Spinal cord (tissue), 10 donors: Measurements from ENCODE around the gene TLX3. TPM values are rescaled to one million over a fixed set of nuclear protein-coding genes. Genes with fewer than 3 reads are reported as not detected.

Source experiments
- DNase-seq, 6 donors: peaks; one replicate each; pipeline versions ENCODE4 v3.0.0 to v3.0.0-alpha.2; 2013 to 2015; ENCODE audit warnings: low spot score in 6 of 6, low read depth in 4 of 6
- H3K27ac ChIP-seq: one replicate; pipeline ENCODE4 v1.5.1; 2013; ENCODE audit warnings: low read depth, low read length, control low read depth
- H3K27me3 ChIP-seq: one replicate; pipeline ENCODE4 v1.6.1; 2013; ENCODE audit warnings: low read length; ENCODE audit not compliant: control insufficient read depth, insufficient read depth
- H3K36me3 ChIP-seq: one replicate; pipeline ENCODE4 v1.6.1; 2013; ENCODE audit warnings: low read length; ENCODE audit not compliant: control insufficient read depth, insufficient read depth
- H3K4me1 ChIP-seq: one replicate; pipeline ENCODE4 v1.6.1; 2013; ENCODE audit warnings: low read length; ENCODE audit not compliant: control insufficient read depth, insufficient read depth
- H3K4me3 ChIP-seq: one replicate; pipeline ENCODE4 v1.5.1; 2013; ENCODE audit warnings: low read depth, low read length, control low read depth
- H3K9me3 ChIP-seq: one replicate; pipeline ENCODE4 v1.6.1; 2013; ENCODE audit warnings: low read length; ENCODE audit not compliant: control insufficient read depth, insufficient read depth
- WGBS: methylation state at CpG from one replicate; pipeline ENCODE4 v1.1.5; 2013; ENCODE audit warnings: missing lambda C conversion rate; ENCODE audit not compliant: insufficient coverage; 5-methylcytosine and 5-hydroxymethylcytosine counted together
- long read RNA-seq, 4 donors: transcript quantifications; one replicate each; lab custom pipeline, GENCODE V29; 2026
- polyA plus RNA-seq, 2 donors: library from polyadenylated mRNA; unstranded; fragments of 120-200 nt; gene quantifications; one replicate each; pipeline ENCODE4 v1.2.1, GENCODE V29; 2013; ENCODE audit not compliant: insufficient read length in 2 of 2
- total RNA-seq, 2 donors: library from RNA; depleted of rRNA in 1 of 2; stranded (reverse); fragments of 120-200 nt in 1 of 2; fragments of >200 nt in 1 of 2; gene quantifications; one replicate each; pipeline versions ENCODE4 v1.2.3 to v1.2.4, GENCODE V29; 2013 to 2014
- donor health status: healthy.

Gene TLX3
- total RNA-seq (1 to 10 TPM in 1 of 2 donors, under 1 TPM in 1; 0.50 to 2.0 TPM), polyA plus RNA-seq (10 to 100 TPM; 11.1 to 12.0 TPM)
- long read RNA-seq, donor 1, transcript TLX3-201 (3 exons, 1,493 nt): major isoform, 9 of 9 reads
- long read RNA-seq, donor 1, partial matches to known transcripts: 0 of 9 reads
- long read RNA-seq, donor 1, other reads (novel, unspliced or antisense): 0 of 9 reads
- long read RNA-seq, donor 2, partial matches to known transcripts: 0 of 1 reads
- long read RNA-seq, donor 2, other reads (novel, unspliced or antisense): 0 of 1 reads
- long read RNA-seq, donor 3, partial matches to known transcripts: 0 of 1 reads
- long read RNA-seq, donor 3, other reads (novel, unspliced or antisense): 0 of 1 reads
- long read RNA-seq, donor 4: 0 reads

DNA sequence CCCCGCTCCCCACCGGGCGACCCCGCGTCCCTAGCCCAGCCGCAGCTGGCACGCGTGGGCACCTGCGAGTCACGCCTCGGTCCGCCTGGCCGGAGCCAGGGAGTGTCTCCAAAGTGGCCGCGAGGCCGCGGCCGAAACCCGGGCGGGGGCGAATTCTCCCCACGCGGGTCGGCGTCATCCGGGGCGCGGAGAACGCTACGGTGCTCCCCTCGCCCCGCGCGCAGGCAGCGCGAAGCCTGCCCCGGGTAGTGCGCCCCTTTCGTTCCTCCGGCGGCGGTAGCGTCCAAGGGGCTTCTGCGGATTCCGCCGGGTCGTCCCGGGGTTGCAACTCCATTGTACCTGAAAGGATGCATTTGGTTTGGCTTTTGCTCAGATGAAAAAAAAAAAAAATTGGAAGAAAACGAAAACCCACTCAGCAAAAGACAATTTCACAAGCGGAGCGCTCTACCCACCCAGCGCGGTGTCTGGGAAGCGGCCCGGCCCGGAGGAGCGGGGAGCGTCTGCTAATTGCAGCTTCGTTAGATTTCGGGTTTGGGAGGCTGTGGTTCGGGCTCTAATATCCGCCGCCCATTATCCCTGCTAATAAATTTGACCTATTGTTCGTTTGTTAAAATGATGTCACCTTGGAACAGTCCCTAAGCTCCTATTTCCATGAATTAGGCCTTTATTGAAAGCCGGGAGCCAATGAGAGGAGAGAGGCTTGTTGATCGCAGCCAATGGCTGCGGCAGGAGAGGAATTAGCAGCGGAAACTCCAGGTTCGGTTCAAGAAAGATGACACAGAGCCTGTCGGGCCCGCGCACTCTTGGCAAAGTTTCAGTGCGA is at the start of gene TLX3:
Gene TLX3 (plus strand): TSS at position 796 of the 823 bp plus-strand sequence. CDS start 118 bp downstream, outside the sequence.
- H3K27ac ChIP-seq: no peak within 1 kb of the TSS
- peaks cover 95% of the 10 kb centered on the region for H3K27me3 ChIP-seq
- peaks cover 11% of the 10 kb centered on the region for H3K36me3 ChIP-seq
- WGBS: under 1% methylated on average over 67 of the region's 73 CpGs
- peak within 1 kb of the TSS; percentile 5 for H3K4me3 ChIP-seq
- DNase-seq: peak in 4 of 6 donors; percentile 54 to 97 (median 72)
- peaks cover 48% of the 10 kb centered on the region for H3K4me1 ChIP-seq
- H3K9me3 ChIP-seq: no peaks in the 10 kb centered on the region

DNA sequence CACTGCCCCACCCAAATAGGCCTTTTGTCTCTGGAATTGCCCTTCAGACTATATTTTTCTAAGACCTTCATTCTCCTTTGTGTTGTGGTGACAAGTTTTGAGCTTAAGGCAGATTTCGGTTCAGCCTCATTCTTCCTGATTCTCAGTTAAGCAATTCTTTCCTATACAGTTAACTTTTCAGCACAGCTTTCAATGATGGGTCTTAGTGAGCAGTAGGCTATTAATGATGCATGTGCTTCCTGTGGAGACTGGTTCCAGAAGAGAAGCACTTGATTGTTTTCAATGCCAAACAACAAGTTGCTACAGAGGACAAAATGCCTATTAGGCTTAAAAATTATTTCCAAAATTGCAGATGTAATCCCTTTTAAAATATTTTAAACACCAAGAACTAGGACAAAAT is 47.7 kb upstream of the TLX3 start:
- Histone ChIP-seq H3K27ac (no peak overlapping the region), H3K27me3 (no peaks in the 10 kb centered on the region), H3K4me3 (no peak overlapping the region), H3K4me1 (no peaks in the 10 kb centered on the region), H3K9me3 (no peaks in the 10 kb centered on the region), H3K36me3 (no peaks in the 10 kb centered on the region)
- no CpG with 5 or more reads among the region's 1 CpG for WGBS
- DNase-seq: peak in 2 of 6 donors; percentile 2 to 65

DNA sequence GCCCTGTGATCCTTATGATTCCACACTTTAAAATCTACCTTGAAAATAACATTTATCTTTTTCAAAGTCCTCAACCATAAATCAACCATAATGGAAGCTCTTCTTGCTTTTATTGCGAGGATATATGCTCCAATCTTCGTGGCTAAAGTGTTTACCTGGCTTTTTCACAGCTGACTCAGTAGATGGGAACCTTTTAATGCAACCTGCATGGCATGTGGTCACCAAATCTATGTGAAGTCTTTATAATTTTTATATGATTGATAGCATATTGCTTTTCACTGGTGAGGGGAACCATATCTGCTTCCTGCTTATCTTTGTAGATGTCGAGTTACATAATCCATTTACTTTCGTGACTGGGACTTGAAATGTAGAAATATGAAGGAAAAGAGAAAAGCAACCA is 47.1 kb upstream of the TLX3 start:
- WGBS: 94% methylated on average over 2 of the region's 4 CpGs
- no peaks in the 10 kb centered on the region for H3K4me1 ChIP-seq

DNA sequence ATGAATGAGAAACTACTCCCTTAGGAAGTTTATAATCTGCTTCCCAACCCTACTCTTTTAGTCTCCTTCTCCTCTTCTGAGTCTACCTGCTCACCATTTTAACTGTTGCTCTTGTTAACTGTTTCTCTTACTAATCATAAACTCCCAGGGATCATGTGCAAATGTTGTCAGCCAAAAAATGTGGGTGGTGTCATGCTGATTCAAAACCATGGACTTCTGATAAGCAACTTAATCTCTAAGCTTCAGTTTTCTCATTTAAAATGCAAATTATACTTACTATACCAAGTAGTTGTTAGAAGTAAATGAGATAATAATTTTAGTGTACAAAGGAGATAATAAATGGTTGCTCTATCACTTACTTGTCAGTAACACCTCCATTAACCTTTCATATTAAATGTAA is 45.9 kb upstream of the TLX3 start:
- Histone ChIP-seq H3K9me3 (no peaks in the 10 kb centered on the region), H3K4me1 (no peaks in the 10 kb centered on the region), H3K36me3 (no peaks in the 10 kb centered on the region), H3K4me3 (no peak overlapping the region), H3K27ac (no peak overlapping the region), H3K27me3 (no peaks in the 10 kb centered on the region)
- DNase-seq: no peak

More for the DNA sequence above, 47.1 kb upstream of the TLX3 start:
- Histone ChIP-seq H3K27ac (no peak overlapping the region), H3K4me3 (no peak overlapping the region), H3K27me3 (no peaks in the 10 kb centered on the region), H3K9me3 (no peaks in the 10 kb centered on the region), H3K36me3 (no peaks in the 10 kb centered on the region)
- no peak for DNase-seq

DNA sequence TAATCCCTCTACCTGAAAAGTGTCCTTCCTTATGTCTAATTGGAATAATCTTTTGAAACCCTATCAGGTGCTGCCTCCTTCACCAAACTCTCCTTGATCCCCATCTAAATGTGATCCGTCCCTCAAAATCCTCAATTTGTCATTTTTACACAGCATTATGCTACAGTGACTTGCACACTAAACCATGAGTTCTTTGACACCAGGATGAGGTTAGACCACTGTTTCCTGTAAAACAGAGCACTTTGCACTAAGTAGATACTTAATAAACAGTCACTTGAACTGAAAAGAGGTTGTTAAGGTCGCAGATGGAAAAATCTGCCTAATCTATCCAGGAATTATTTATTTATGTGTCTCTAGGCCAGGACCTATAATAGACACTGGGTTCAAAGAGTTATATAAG is 44.2 kb upstream of the TLX3 start:
- no peak for DNase-seq
- WGBS: 90% methylated on average over 2 of the region's 2 CpGs

DNA sequence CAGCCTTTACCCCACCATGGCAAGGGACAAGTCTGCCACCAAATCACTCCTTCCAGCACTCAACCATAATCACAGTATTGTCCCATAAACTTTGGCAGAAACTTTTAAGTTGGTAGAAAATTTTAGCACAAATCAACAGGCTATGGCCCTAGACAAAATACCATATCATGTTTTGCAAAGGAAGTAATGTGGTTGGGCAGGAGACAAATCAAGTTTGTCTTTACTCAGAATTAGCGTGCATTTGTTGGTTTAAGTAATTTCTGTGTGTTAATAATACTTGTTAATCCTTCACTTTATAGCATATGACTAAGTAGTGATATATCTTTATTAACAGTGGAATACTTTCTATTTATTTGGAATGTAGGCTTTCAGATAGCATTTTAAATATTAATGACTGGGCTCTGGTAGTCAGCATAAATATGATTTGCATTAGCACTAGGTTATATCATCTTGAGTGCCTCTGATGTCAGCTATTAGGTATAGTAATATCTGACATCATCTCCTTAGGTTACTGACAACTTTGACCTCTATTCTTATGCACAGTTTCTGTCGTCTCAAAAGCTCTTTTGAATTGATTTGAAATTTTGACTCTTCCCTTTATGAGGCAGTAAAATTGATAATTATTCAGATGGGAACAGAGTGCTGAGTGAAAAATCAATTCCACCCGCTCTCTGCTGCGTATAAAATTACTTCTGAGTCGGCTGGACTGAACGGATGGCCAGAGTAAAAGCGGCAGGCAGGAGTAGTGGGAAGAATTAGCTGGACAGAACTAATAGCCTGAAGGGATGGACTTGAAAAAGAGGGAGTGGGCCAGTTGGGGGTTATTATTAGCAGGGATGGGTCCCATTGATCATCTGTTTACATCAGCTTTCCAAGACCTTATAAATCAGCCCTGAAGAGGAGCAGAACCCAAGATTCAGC is 40.1 kb upstream of the TLX3 start:
- Histone ChIP-seq H3K4me3 (no peak overlapping the region), H3K36me3 (no peaks in the 10 kb centered on the region), H3K4me1 (no peaks in the 10 kb centered on the region), H3K27ac (no peak overlapping the region), H3K27me3 (no peaks in the 10 kb centered on the region), H3K9me3 (no peaks in the 10 kb centered on the region)
- peak in 1 of 6 donors; percentile 74 for DNase-seq
- WGBS: 58% methylated on average over 5 of the region's 7 CpGs

More for the DNA sequence above, 44.2 kb upstream of the TLX3 start:
- no peaks in the 10 kb centered on the region for H3K4me1 ChIP-seq
- no peaks in the 10 kb centered on the region for H3K9me3 ChIP-seq
- H3K27ac ChIP-seq: no peak overlapping the region
- H3K27me3 ChIP-seq: no peaks in the 10 kb centered on the region
- H3K4me3 ChIP-seq: no peak overlapping the region
- H3K36me3 ChIP-seq: no peaks in the 10 kb centered on the region

DNA sequence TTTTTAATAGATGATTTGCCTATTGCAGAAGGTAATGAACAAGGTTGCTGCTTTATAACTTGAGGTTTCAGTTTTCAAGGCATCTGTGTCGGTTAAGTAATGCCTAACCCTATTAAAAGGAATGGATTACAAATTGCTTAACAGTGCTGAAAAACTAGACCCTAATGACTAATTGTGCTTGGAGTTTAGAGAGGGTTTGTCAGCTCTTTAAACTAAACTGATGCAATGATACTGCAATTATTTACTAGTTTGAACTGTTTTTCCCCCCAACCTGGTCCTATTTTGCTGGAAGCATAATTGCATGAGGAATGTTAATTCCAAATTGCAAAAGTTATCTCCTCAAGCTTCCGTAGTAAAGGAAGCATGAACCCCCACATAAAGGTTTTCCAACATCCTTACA is 39.3 kb upstream of the TLX3 start:
- no CpG with 5 or more reads among the region's 2 CpGs for WGBS
- DNase-seq: peak in 1 of 6 donors; percentile 72
- no peaks in the 10 kb centered on the region for H3K4me1 ChIP-seq
- H3K9me3 ChIP-seq: no peaks in the 10 kb centered on the region
- no peaks in the 10 kb centered on the region for H3K36me3 ChIP-seq
- no peak overlapping the region for H3K27ac ChIP-seq
- H3K4me3 ChIP-seq: no peak overlapping the region
- no peaks in the 10 kb centered on the region for H3K27me3 ChIP-seq

DNA sequence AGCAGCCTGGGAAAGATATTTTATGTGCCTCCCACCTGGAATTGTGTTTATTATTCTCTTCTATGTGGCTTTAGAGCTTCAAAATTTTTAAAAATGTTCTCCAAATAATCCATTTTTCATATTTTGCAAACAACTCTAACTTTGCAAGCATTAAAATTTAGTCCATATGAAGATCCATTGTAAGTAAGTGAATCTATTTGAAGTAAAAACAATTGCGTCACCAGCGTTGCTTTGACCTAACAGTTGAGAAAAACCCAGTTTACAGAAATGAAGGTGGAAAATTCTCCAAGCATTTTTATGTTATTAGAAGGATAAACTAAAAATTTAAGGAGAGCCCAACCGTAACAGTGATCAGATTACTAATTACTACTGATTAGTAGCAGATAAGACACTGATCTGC is 38.9 kb upstream of the TLX3 start:
- no CpG with 5 or more reads among the region's 3 CpGs for WGBS
- no peak overlapping the region for H3K4me3 ChIP-seq
- no peak overlapping the region for H3K27ac ChIP-seq
- no peaks in the 10 kb centered on the region for H3K27me3 ChIP-seq
- no peaks in the 10 kb centered on the region for H3K4me1 ChIP-seq
- no peaks in the 10 kb centered on the region for H3K9me3 ChIP-seq
- DNase-seq: no peak
- no peaks in the 10 kb centered on the region for H3K36me3 ChIP-seq

DNA sequence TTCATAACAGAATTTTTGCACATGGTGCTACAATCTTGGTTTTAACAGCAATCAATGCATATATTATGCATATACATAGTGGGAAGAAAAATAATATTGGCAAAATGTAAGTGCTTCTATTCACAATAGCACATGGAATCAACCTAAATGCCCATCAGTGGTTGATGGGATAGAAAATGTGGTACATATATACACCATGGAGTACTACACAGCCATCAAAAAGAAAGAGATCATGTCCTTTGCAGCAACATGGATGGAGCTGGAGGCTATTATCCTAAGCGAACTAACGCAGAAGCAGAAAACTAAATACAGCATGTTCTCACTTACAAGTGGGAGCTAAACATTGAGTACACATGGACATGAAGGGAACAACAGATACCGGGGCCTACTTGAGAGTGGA is 37.2 kb upstream of the TLX3 start:
- Histone ChIP-seq H3K27me3 (no peaks in the 10 kb centered on the region), H3K4me3 (no peak overlapping the region), H3K27ac (no peak overlapping the region), H3K4me1 (no peaks in the 10 kb centered on the region), H3K9me3 (no peaks in the 10 kb centered on the region), H3K36me3 (no peaks in the 10 kb centered on the region)
- DNase-seq: no peak
- no CpG with 5 or more reads among the region's 3 CpGs for WGBS
